CD14-positive monocyte (primary cell): Measurements from ENCODE around the gene KIAA1586. TPM values are rescaled to one million over a fixed set of nuclear protein-coding genes. Genes with fewer than 3 reads are reported as not detected.

Experiments used
- DNase-seq, 3 donors: peaks; one replicate each; pipeline ENCODE4 v3.0.0-alpha.2; 2011 to 2022
- H2AFZ ChIP-seq: 2 replicates; pipeline ENCODE4 v1.6.0; 2012; ENCODE audit warnings: mild to moderate bottlenecking, low read depth, low read length, inconsistent platforms; ENCODE audit not compliant: insufficient read depth, poor library complexity, severe bottlenecking
- H3K27ac ChIP-seq, 2 donors: 1 replicate in 1 of 2; 2 replicates in 1 of 2; pipeline ENCODE4 v1.5.1; 2012 to 2013; ENCODE audit warnings: low read length in 2 of 2, control low read depth in 1 of 2, inconsistent platforms in 1 of 2, low read depth in 1 of 2, mild to moderate bottlenecking in 1 of 2
- H3K27me3 ChIP-seq, 2 donors: one replicate each; pipeline versions ENCODE4 v1.6.0 to v1.6.1; 2011 to 2013; ENCODE audit warnings: low read length in 2 of 2; ENCODE audit not compliant: control insufficient read depth in 2 of 2, insufficient read depth in 2 of 2
- H3K36me3 ChIP-seq, 2 donors: replicated peaks in 1 of 2; 1 replicate in 1 of 2; 2 replicates in 1 of 2; pipeline versions ENCODE4 v1.5.1 to v1.6.1; 2012 to 2013; ENCODE audit warnings: low read length in 2 of 2, control low read depth in 1 of 2, inconsistent platforms in 1 of 2, mild to moderate bottlenecking in 1 of 2; ENCODE audit not compliant: insufficient read depth in 2 of 2, control insufficient read depth in 1 of 2
- H3K4me1 ChIP-seq, 2 donors: 1 replicate in 1 of 2; 2 replicates in 1 of 2; pipeline versions ENCODE4 v1.5.1 to v1.6.1; 2012 to 2013; ENCODE audit warnings: low read length in 2 of 2, control low read depth in 1 of 2, inconsistent platforms in 1 of 2, mild to moderate bottlenecking in 1 of 2, moderate library complexity in 1 of 2; ENCODE audit not compliant: insufficient read depth in 2 of 2, control insufficient read depth in 1 of 2
- H3K4me2 ChIP-seq: replicated peaks from 2 replicates; pipeline ENCODE3; 2012; ENCODE audit warnings: low read length, moderate library complexity, mild to moderate bottlenecking; ENCODE audit not compliant: poor library complexity, severe bottlenecking; ENCODE audit errors: extremely low read depth
- H3K4me3 ChIP-seq, 3 experiments: fragments of 200-600 bp in 1 of 3; sonication (generic) in 1 of 3; replicated peaks in 1 of 3; 1 replicate in 2 of 3; 2 replicates in 1 of 3; pipeline ENCODE4 v1.5.1; 2011 to 2013; ENCODE audit warnings: low read length in 3 of 3, mild to moderate bottlenecking in 3 of 3, control low read depth in 2 of 3, low read depth in 2 of 3, inconsistent platforms in 1 of 3, moderate library complexity in 1 of 3
- H3K79me2 ChIP-seq: 2 replicates; pipeline ENCODE4 v1.6.0; 2012; ENCODE audit warnings: mild to moderate bottlenecking, control low read depth, inconsistent platforms, low read length, moderate library complexity; ENCODE audit not compliant: insufficient read depth
- H3K9ac ChIP-seq: 2 replicates; pipeline ENCODE4 v1.6.0; 2017; ENCODE audit warnings: low read length, mild to moderate bottlenecking; ENCODE audit not compliant: insufficient read depth, poor library complexity, severe bottlenecking
- H3K9me3 ChIP-seq, 2 donors: replicated peaks in 1 of 2; 1 replicate in 1 of 2; 2 replicates in 1 of 2; pipeline versions ENCODE4 v1.5.1 to v1.6.1; 2012 to 2013; ENCODE audit warnings: low read length in 2 of 2, control low read depth in 1 of 2; ENCODE audit not compliant: control insufficient read depth in 1 of 2, insufficient read depth in 1 of 2
- H4K20me1 ChIP-seq: 2 replicates; pipeline ENCODE4 v1.6.0; 2012; ENCODE audit warnings: mild to moderate bottlenecking, low read length, control low read depth, moderate library complexity; ENCODE audit not compliant: insufficient read depth
- H3K27ac Mint-ChIP-seq, 7 donors: one replicate each; pipeline ENCODE4 v1.8.0; 2020; ENCODE audit warnings: mild to moderate bottlenecking in 7 of 7, mixed read lengths in 7 of 7, moderate library complexity in 6 of 7, inconsistent platforms in 2 of 7
- H3K27me3 Mint-ChIP-seq, 3 donors: one replicate each; pipeline ENCODE4 v1.8.0; 2021 to 2022; ENCODE audit warnings: low read depth in 3 of 3, mild to moderate bottlenecking in 3 of 3, mixed read lengths in 3 of 3, moderate library complexity in 3 of 3, inconsistent platforms in 1 of 3
- H3K36me3 Mint-ChIP-seq, 2 donors: one replicate each; pipeline ENCODE4 v1.8.0; 2020; ENCODE audit warnings: mixed read lengths in 2 of 2, inconsistent platforms in 1 of 2, mild to moderate bottlenecking in 1 of 2
- H3K4me1 Mint-ChIP-seq: one replicate; pipeline ENCODE4 v1.8.0; 2020; ENCODE audit warnings: mild to moderate bottlenecking, mixed read lengths
- H3K4me3 Mint-ChIP-seq, 2 donors: one replicate each; pipeline ENCODE4 v1.8.0; 2020; ENCODE audit warnings: mild to moderate bottlenecking in 2 of 2, mixed read lengths in 2 of 2, moderate library complexity in 1 of 2
- H3K9me3 Mint-ChIP-seq, 7 donors: one replicate each; pipeline ENCODE4 v1.8.0; 2020 to 2022; ENCODE audit warnings: mixed read lengths in 7 of 7, mild to moderate bottlenecking in 6 of 7, moderate library complexity in 6 of 7, inconsistent platforms in 2 of 7
- WGBS: methylation state at CpG from one replicate; pipeline ENCODE4 v1.1.5; 2013; ENCODE audit warnings: missing lambda C conversion rate; ENCODE audit not compliant: insufficient coverage; 5-methylcytosine and 5-hydroxymethylcytosine counted together
- intact Hi-C, 2 donors: fragments of 100-400 bp; cut with micrococcal nuclease; formaldehyde crosslinking; loops; one replicate each; pipeline versions ENCODE4 v1.15.0 to v1.15.1; 2023
- polyA plus RNA-seq, 3 donors: library from polyadenylated mRNA; depleted of rRNA in 1 of 3; unstranded in 2 of 3; stranded (reverse) in 1 of 3; fragments of 300-500 nt in 2 of 3; fragments of >200 nt in 1 of 3; fragmentation: Illumina TruSeq in 2 of 3; gene quantifications; 1 replicate in 2 of 3; 2 replicates in 1 of 3; pipeline ENCODE4 v1.2.3, GENCODE V29; 2012 to 2021
- TF ChIP-seq, protein P1 (sequence below): fragments of 200-600 bp; IDR thresholded peaks from one replicate; pipeline ENCODE4 v1.8.0; 2022; ENCODE audit warnings: antibody characterized with exemption, mild to moderate bottlenecking

Gene KIAA1586
- polyA plus RNA-seq, 3 donors, result 1.1 to 5.0 (median 4.4) TPM

DNA sequence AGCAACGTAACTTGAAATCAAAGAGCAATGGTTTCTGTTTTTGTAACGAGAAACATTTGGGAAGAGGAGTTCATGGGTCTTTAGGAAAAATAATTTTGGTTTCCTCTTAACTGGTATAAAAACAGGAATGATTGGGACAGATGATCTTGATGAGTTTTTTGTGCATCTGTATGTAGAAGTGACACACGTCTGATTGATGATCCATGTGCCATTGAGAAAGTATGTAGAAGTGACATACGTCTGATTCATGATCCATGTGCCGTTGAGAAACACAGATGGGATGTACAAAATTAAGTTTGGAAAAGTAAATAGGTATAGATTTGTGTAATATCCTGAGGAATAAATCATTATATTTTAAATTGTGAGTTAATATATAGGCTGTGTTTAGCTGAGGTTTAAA is 2.1 kb downstream of the KIAA1586 start:
- intact Hi-C loops, result no loop called here
- Mint-ChIP-seq H3K27ac (no peak overlapping the region), H3K9me3 (peaks cover 0 to 5% (median 2%) of the 10 kb centered on the region in 7 donors), H3K27me3 (peaks cover 6 to 15% (median 7%) of the 10 kb centered on the region in 3 donors), H3K4me3 (no peak overlapping the region), H3K36me3 (peaks cover 37 to 38% of the 10 kb centered on the region in 2 donors), H3K4me1 (peaks cover 21% of the 10 kb centered on the region)
- no peak overlapping the region for H3K4me2 ChIP-seq
- H3K36me3 ChIP-seq, result peaks cover 23 to 40% of the 10 kb centered on the region in 2 donors
- no peak overlapping the region for H2AFZ ChIP-seq
- no peaks in the 10 kb centered on the region for H3K9me3 ChIP-seq
- no peak overlapping the region for H3K27ac ChIP-seq
- no peak overlapping the region for H3K9ac ChIP-seq
- peaks cover 4 to 13% of the 10 kb centered on the region in 2 donors for H3K4me1 ChIP-seq
- H4K20me1 ChIP-seq, result peaks cover 8% of the 10 kb centered on the region
- peaks cover 30% of the 10 kb centered on the region for H3K79me2 ChIP-seq
- 94% methylated on average over 5 of the region's 5 CpGs for WGBS
- H3K27me3 ChIP-seq, result no peaks in the 10 kb centered on the region
- DNase-seq, result no peak
- TF ChIP-seq, protein P1, sequence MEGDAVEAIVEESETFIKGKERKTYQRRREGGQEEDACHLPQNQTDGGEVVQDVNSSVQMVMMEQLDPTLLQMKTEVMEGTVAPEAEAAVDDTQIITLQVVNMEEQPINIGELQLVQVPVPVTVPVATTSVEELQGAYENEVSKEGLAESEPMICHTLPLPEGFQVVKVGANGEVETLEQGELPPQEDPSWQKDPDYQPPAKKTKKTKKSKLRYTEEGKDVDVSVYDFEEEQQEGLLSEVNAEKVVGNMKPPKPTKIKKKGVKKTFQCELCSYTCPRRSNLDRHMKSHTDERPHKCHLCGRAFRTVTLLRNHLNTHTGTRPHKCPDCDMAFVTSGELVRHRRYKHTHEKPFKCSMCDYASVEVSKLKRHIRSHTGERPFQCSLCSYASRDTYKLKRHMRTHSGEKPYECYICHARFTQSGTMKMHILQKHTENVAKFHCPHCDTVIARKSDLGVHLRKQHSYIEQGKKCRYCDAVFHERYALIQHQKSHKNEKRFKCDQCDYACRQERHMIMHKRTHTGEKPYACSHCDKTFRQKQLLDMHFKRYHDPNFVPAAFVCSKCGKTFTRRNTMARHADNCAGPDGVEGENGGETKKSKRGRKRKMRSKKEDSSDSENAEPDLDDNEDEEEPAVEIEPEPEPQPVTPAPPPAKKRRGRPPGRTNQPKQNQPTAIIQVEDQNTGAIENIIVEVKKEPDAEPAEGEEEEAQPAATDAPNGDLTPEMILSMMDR, result no peak
- no peak overlapping the region for H3K4me3 ChIP-seq

- H3K4me2 ChIP-seq, result no peak overlapping the region
- no peaks in the 10 kb centered on the region for H3K9me3 ChIP-seq
- H2AFZ ChIP-seq, result no peak overlapping the region
- no peaks in the 10 kb centered on the region for H3K27me3 ChIP-seq
- Mint-ChIP-seq H3K4me1 (no peaks in the 10 kb centered on the region), H3K27me3 (peaks cover 0 to 1% (median 0%) of the 10 kb centered on the region in 3 donors), H3K27ac (no peak overlapping the region), H3K9me3 (no peaks in the 10 kb centered on the region), H3K36me3 (peaks cover 32 to 58% of the 10 kb centered on the region in 2 donors), H3K4me3 (no peak overlapping the region)
- no peaks in the 10 kb centered on the region for H3K79me2 ChIP-seq
- intact Hi-C loops, result no loop called here
- no peaks in the 10 kb centered on the region for H4K20me1 ChIP-seq
- TF ChIP-seq, protein P1, result no peak
- H3K27ac ChIP-seq, result no peak overlapping the region
- H3K9ac ChIP-seq, result no peak overlapping the region
- no peak for DNase-seq
- peaks cover 25 to 64% of the 10 kb centered on the region in 2 donors for H3K36me3 ChIP-seq
- no peak overlapping the region for H3K4me3 ChIP-seq
- no peaks in the 10 kb centered on the region for H3K4me1 ChIP-seq
- 94% methylated on average over 1 of the region's 3 CpGs for WGBS
Measured at GRCh38 chr6:57063847-57064246, 17.4 kb downstream of the KIAA1586 start.
